Naive B cell (primary cell): ENCODE data around the gene LIPC. TPM values are rescaled to one million over a fixed set of nuclear protein-coding genes. Genes with fewer than 3 reads are reported as not detected.

Source experiments
- ATAC-seq, 2 donors: fragments of 150-1000 bp; cut with Tn5 transposase; 2 replicates each; pipeline ENCODE4 v1.10.0; 2021; ENCODE audit warnings: low read depth in 2 of 2, mild to moderate bottlenecking in 2 of 2, moderate library complexity in 2 of 2
- DNase-seq: peaks from one replicate; pipeline ENCODE4 v3.0.0; 2022
- H3K27ac Mint-ChIP-seq, 6 donors: one replicate each; pipeline ENCODE4 v1.8.0; 2020 to 2022; ENCODE audit warnings: mild to moderate bottlenecking in 6 of 6, mixed read lengths in 6 of 6, moderate library complexity in 5 of 6, inconsistent platforms in 2 of 6
- H3K27me3 Mint-ChIP-seq, 3 donors: one replicate each; pipeline ENCODE4 v1.8.0; 2021 to 2022; ENCODE audit warnings: mixed read lengths in 3 of 3, mild to moderate bottlenecking in 1 of 3
- H3K36me3 Mint-ChIP-seq, 2 donors: one replicate each; pipeline ENCODE4 v1.8.0; 2020 to 2022; ENCODE audit warnings: mixed read lengths in 2 of 2, inconsistent platforms in 1 of 2, mild to moderate bottlenecking in 1 of 2
- H3K4me1 Mint-ChIP-seq, 3 donors: one replicate each; pipeline ENCODE4 v1.8.0; 2020 to 2022; ENCODE audit warnings: mixed read lengths in 3 of 3, inconsistent platforms in 1 of 3, mild to moderate bottlenecking in 1 of 3, moderate library complexity in 1 of 3
- H3K4me3 Mint-ChIP-seq, 8 donors: one replicate each; pipeline ENCODE4 v1.8.0; 2020 to 2022; ENCODE audit warnings: mild to moderate bottlenecking in 8 of 8, mixed read lengths in 8 of 8, moderate library complexity in 8 of 8, inconsistent platforms in 2 of 8
- H3K9me3 Mint-ChIP-seq, 7 donors: one replicate each; pipeline ENCODE4 v1.8.0; 2020 to 2022; ENCODE audit warnings: mixed read lengths in 7 of 7, mild to moderate bottlenecking in 5 of 7, inconsistent platforms in 2 of 7, moderate library complexity in 1 of 7
- polyA plus RNA-seq, 6 donors: library from polyadenylated mRNA; unstranded; fragments of 300-500 nt; fragmentation: Illumina TruSeq; gene quantifications; one replicate each; pipeline ENCODE4 v1.2.3, GENCODE V29; 2021; ENCODE audit warnings: low read depth in 6 of 6

Gene LIPC
- polyA plus RNA-seq, 6 donors from 2014 or later: 0.33 TPM; not detected in 5

DNA sequence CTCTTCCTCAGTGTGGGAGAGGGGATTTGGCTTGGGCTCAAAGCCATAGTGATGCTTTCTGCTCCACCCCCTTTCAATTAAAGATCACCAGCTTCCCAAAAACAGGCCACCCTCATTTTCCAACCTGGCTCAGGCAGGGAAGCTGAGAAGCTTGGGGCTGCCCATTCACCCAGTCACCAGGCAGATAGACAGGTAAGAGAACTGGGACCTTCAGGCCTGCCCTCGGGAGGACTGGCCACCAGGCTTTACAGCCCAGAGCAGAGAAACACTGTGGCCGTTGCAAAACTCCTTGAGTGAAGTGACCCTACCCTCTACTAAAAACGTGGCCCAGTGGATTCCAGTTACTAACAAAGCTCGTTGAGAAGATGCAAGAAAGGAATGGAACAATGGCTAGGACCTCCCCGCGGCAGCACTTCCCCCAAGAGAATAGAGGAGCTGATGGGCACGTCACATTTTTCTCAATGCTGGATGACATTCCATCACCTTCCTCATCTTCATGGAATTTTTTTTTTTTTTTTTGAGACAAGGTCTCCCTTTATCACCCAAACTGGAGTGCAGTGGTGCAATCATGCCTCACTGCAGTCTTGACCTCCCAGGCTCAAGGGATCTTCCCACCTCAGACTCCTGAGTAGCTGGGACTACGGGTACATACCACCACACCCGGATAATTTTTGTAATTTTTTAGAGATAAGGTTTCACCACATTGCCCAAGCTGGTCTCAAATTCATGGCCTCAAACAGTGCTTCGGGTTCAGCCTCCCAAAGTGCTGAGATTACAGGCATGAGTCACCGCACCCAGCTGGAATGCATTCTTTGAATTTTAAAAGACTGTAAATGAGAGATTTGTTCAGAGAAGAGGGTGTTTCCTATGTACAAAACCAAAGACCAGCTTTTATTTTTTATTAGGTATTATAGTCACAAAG is 37.9 kb downstream of the LIPC start:
- ATAC-seq (no peak), DNase-seq (no peak)
- Mint-ChIP-seq H3K4me1 (peaks cover 5 to 9% (median 8%) of the 10 kb centered on the region in 3 donors), H3K9me3 (no peaks in the 10 kb centered on the region), H3K4me3 (no peak overlapping the region), H3K36me3 (no peaks in the 10 kb centered on the region), H3K27me3 (no peaks in the 10 kb centered on the region), H3K27ac (no peak overlapping the region)

DNA sequence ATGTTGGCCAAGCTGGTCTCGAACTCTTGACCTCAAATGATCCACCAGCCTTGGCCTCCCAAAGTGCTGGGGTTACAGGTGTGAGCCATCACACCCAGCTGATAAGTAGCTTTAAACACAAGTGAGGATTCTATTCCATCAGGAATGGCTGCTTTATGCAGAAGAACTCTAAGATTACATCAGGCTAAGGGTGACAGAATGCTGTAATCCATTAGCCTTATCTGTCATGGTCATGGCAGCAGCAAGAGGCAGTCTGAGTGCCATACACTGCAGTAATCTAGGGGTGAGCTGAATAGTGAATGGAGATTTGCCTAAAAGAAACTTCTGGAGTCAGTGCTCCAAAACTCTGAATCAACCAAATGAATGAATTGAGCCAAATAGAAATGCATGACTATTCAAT is 39.6 kb downstream of the LIPC start:
- Mint-ChIP-seq H3K9me3 (no peaks in the 10 kb centered on the region), H3K4me3 (no peak overlapping the region), H3K27me3 (no peaks in the 10 kb centered on the region), H3K4me1 (peaks cover 9 to 18% (median 14%) of the 10 kb centered on the region in 3 donors), H3K36me3 (no peaks in the 10 kb centered on the region), H3K27ac (no peak overlapping the region)
- ATAC-seq: no peak
- DNase-seq: no peak

DNA sequence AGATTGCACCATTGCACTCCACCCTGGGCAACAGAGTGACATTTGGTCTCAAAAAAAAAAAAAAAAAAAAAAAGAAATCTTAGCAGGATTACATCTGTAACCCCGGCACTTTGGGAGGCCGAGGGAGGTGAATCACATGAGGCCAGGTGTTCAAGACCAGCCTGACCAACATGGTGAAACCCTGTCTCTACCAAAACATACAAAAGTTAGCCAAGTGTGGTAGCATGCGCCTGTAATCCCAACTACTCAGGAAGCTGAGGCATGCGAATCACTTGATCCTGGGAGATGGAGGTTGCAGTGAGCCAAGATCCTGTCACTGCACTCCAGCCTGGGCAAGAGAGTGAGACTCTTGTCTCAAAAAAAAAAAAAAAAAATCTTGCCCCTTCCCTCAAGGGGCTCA is 40.4 kb downstream of the LIPC start:
- Mint-ChIP-seq H3K4me3 (no peak overlapping the region), H3K27ac (no peak overlapping the region), H3K27me3 (no peaks in the 10 kb centered on the region), H3K36me3 (no peaks in the 10 kb centered on the region), H3K9me3 (no peaks in the 10 kb centered on the region), H3K4me1 (peaks cover 15 to 23% (median 18%) of the 10 kb centered on the region in 3 donors)
- DNase-seq (no peak), ATAC-seq (no peak)

- no peaks in the 10 kb centered on the region for H3K27me3 Mint-ChIP-seq
- no peaks in the 10 kb centered on the region for H3K36me3 Mint-ChIP-seq
- ATAC-seq (no peak), DNase-seq (no peak)
- H3K27ac Mint-ChIP-seq: peak overlapping the region in 2 of 6 donors; percentile 7 to 37
- H3K9me3 Mint-ChIP-seq: no peaks in the 10 kb centered on the region
- H3K4me3 Mint-ChIP-seq: peak overlapping the region in 2 of 8 donors; percentile 6 to 14
- H3K4me1 Mint-ChIP-seq: peaks cover 18 to 24% (median 19%) of the 10 kb centered on the region in 3 donors
These were observed 41.2 kb downstream of the LIPC start for GRCh38 chr15:58472821-58473581.

DNA sequence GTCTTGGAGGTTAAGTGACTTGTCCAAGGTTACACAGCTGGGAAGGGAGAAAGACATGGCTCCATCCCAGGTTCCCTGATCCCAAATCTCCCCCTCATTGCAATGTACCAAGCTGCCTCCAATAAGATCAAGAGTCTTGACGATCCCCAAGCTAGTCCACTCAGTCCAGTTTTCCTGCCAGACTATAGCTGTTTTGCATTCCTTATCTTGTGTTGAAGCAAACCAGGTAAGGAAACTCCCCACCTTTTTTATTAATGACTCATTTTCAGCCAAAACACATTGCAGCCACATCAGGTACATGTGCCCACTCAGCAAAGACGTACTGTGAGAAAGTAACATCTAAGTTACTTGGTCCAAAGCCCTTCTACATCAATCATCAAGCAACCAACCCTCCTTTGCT is 41.9 kb downstream of the LIPC start:
- H3K9me3 Mint-ChIP-seq: no peaks in the 10 kb centered on the region
- no peak for ATAC-seq
- no peak for DNase-seq
- H3K4me3 Mint-ChIP-seq: no peak overlapping the region
- no peak overlapping the region for H3K27ac Mint-ChIP-seq
- H3K27me3 Mint-ChIP-seq: no peaks in the 10 kb centered on the region
- no peaks in the 10 kb centered on the region for H3K36me3 Mint-ChIP-seq
- H3K4me1 Mint-ChIP-seq: peaks cover 18 to 24% (median 19%) of the 10 kb centered on the region in 3 donors

GRCh38 chr15:58474741-58475323 is 43.0 kb downstream of the LIPC start:
- H3K4me3 Mint-ChIP-seq: peak overlapping the region in 1 of 8 donors; percentile 15
- DNase-seq (no peak), ATAC-seq (no peak)
- H3K36me3 Mint-ChIP-seq: no peaks in the 10 kb centered on the region
- H3K27ac Mint-ChIP-seq: no peak overlapping the region
- peaks cover 18 to 24% (median 19%) of the 10 kb centered on the region in 3 donors for H3K4me1 Mint-ChIP-seq
- H3K27me3 Mint-ChIP-seq: no peaks in the 10 kb centered on the region
- no peaks in the 10 kb centered on the region for H3K9me3 Mint-ChIP-seq

DNA sequence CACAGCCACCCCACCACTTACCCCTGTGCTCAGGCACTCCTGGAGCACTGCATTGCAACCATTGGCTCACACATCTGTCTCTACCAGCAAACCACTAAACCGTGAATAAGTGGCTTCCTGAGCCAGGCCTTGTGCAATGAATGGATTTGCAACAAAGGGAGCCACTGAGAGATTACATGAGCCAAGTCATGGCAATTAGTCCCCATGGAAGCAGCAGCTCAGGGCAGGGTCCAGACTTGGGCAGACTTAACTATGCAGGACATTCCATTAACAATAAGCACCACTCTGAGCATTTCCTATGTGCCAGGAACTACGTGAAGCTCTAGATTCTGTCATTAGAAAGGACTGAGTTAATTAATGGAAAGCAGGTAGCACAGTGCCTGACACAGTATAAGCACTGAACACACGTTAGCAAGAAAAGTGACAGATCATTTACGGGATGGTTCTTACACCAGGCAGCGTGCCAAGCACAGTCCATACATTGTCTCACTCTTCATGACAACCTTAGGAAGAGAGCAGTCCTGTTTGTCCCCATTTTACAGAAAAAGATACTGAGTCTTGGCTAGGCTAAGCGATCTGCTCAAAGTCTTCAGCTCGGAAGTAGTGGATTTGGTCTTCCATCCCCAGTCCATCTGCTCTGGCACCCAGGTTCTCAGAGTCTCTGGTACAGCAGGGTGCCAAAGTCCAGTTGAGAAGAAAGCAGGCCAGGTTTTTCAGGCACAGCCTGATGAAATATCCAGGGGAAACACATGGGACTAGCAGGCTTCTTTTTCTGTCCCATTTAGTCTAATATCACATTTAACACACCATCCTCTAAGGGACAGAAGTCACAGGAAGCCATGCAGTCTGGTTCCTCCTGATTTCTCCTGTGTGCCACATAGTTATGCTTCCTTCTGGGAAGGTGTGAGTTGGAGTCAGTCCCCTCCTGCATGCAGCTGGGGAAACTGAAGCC is 44.1 kb downstream of the LIPC start:
- Mint-ChIP-seq H3K27ac (peak overlapping the region in 2 of 6 donors; percentile 33 to 74), H3K4me1 (peaks cover 18 to 24% (median 19%) of the 10 kb centered on the region in 3 donors), H3K36me3 (no peaks in the 10 kb centered on the region), H3K4me3 (no peak overlapping the region), H3K9me3 (no peaks in the 10 kb centered on the region), H3K27me3 (no peaks in the 10 kb centered on the region)
- ATAC-seq: no peak
- no peak for DNase-seq

DNA sequence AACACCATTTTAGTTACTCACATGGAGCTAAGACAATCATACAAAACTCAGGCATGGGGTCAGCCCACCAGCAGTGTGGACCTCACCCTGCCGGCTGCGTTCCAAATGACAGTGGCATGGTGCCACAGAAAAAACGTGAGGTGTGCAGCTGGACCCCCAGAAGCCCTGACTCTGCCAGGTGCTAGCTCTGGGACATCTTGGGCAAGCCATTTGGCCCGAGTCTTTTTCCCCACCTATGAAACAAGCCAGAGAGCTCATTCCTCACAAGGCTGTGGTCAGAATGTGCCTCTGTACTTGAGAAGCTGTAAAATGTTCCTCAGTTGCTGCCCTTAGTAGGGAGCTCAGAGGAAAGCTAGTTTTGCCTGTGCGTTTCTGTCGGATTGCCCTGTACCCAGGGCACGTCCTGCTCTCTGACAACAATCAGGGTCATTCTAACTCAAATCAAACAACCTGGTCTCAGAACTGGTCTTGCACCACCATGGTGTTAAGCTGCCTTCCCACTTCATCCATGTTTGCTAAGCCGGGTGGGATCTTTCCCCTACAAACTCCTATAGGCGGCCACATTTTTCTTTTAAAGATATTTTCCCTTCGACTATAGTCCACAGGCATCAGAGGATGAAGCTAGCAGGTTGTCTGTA is 44.9 kb downstream of the LIPC start:
- no peaks in the 10 kb centered on the region for H3K9me3 Mint-ChIP-seq
- H3K27ac Mint-ChIP-seq: no peak overlapping the region
- H3K4me3 Mint-ChIP-seq: no peak overlapping the region
- DNase-seq: no peak
- H3K4me1 Mint-ChIP-seq: peaks cover 18 to 24% (median 19%) of the 10 kb centered on the region in 3 donors
- H3K27me3 Mint-ChIP-seq: no peaks in the 10 kb centered on the region
- H3K36me3 Mint-ChIP-seq: no peaks in the 10 kb centered on the region
- ATAC-seq: no peak

GRCh38 chr15:58477170-58477569 is 45.4 kb downstream of the LIPC start:
- DNase-seq (no peak), ATAC-seq (no peak)
- Mint-ChIP-seq H3K27me3 (no peaks in the 10 kb centered on the region), H3K27ac (no peak overlapping the region), H3K9me3 (no peaks in the 10 kb centered on the region), H3K4me1 (peaks cover 18 to 24% (median 19%) of the 10 kb centered on the region in 3 donors), H3K36me3 (no peaks in the 10 kb centered on the region), H3K4me3 (no peak overlapping the region)

- Mint-ChIP-seq H3K4me3 (no peak overlapping the region), H3K9me3 (no peaks in the 10 kb centered on the region), H3K4me1 (peaks cover 14 to 20% (median 15%) of the 10 kb centered on the region in 3 donors), H3K27me3 (no peaks in the 10 kb centered on the region), H3K27ac (peak overlapping the region in 1 of 6 donors; percentile 83), H3K36me3 (no peaks in the 10 kb centered on the region)
- ATAC-seq: no peak
- DNase-seq: no peak
These were observed 46.2 kb downstream of the LIPC start for GRCh38 chr15:58478035-58478434.

- DNase-seq (no peak), ATAC-seq (no peak)
- no peaks in the 10 kb centered on the region for H3K27me3 Mint-ChIP-seq
- H3K4me1 Mint-ChIP-seq: peaks cover 11 to 15% (median 12%) of the 10 kb centered on the region in 3 donors
- no peak overlapping the region for H3K4me3 Mint-ChIP-seq
- H3K27ac Mint-ChIP-seq: no peak overlapping the region
- H3K36me3 Mint-ChIP-seq: no peaks in the 10 kb centered on the region
- H3K9me3 Mint-ChIP-seq: no peaks in the 10 kb centered on the region
These were observed 46.8 kb downstream of the LIPC start for GRCh38 chr15:58478579-58478978.

DNA sequence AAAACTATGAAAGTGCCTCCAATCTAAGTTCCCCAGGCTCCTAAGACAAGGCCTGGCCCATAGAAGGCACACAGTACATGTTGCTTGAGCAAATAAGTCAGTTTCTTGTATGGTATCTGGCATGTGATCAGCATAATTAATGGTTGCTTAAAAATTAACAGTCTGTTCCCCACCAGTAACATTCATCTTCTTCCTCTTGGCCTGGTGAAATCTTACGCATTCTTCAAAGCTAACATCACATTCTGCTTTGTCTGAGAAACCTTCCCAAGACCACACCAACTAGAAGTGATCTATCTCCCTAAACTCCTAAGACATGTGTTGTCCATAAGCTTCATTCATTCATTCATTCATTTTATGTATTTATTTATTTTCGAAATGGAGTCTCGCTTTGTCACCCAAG is 48.1 kb downstream of the LIPC start:
- Mint-ChIP-seq H3K36me3 (no peaks in the 10 kb centered on the region), H3K4me3 (no peak overlapping the region), H3K27ac (no peak overlapping the region), H3K27me3 (no peaks in the 10 kb centered on the region), H3K4me1 (peaks cover 12 to 18% (median 15%) of the 10 kb centered on the region in 3 donors), H3K9me3 (no peaks in the 10 kb centered on the region)
- ATAC-seq: no peak
- DNase-seq: no peak
